HepG2 (cell line): Measurements from ENCODE around the gene VPS52. TPM values are rescaled to one million over a fixed set of nuclear protein-coding genes. Genes with fewer than 3 reads are reported as not detected.

Experiments
- CBX2 ChIP-seq, 2 experiments: fragments of 200-600 bp in 1 of 2; sonication (generic); formaldehyde crosslinking in 1 of 2; IDR thresholded peaks; 2 replicates each; pipeline versions ENCODE4 v1.7.0 to v1.8.1; 2018 to 2022; ENCODE audit warnings: low read depth in 2 of 2, low read length in 1 of 2, mild to moderate bottlenecking in 1 of 2, missing genetic modification reagents in 1 of 2
- DR1 ChIP-seq: sonication (generic); formaldehyde crosslinking; IDR thresholded peaks from 2 replicates; pipeline ENCODE4 v1.8.0; 2021; ENCODE audit warnings: mild to moderate bottlenecking, missing genetic modification reagents, inconsistent platforms
- FOXK2 ChIP-seq: fragments of 450-650 bp; IDR thresholded peaks from 2 replicates; pipeline ENCODE4 v1.6.1; 2016
- HOXA3 ChIP-seq: sonication (generic); formaldehyde crosslinking; IDR thresholded peaks from 2 replicates; pipeline ENCODE4 v1.5.0; 2020; ENCODE audit warnings: missing genetic modification reagents
- JARID2 ChIP-seq: sonication (generic); formaldehyde crosslinking; IDR thresholded peaks from 2 replicates; pipeline ENCODE4 v1.8.1; 2023; ENCODE audit warnings: missing genetic modification reagents, inconsistent platforms; ENCODE audit not compliant: insufficient replicate concordance
- KLF12 ChIP-seq: sonication (generic); formaldehyde crosslinking; IDR thresholded peaks from 2 replicates; pipeline ENCODE4 v1.4.0; 2020; ENCODE audit warnings: missing genetic modification reagents, borderline replicate concordance
- KLF15 ChIP-seq: sonication (generic); formaldehyde crosslinking; IDR thresholded peaks from 2 replicates; pipeline ENCODE4 v1.8.1; 2023; ENCODE audit warnings: borderline replicate concordance, mild to moderate bottlenecking, inconsistent platforms, missing genetic modification reagents, mixed read lengths
- NFKB2 ChIP-seq: sonication (generic); formaldehyde crosslinking; IDR thresholded peaks from 2 replicates; pipeline ENCODE4 v1.4.0; 2020; ENCODE audit warnings: missing genetic modification reagents, borderline replicate concordance
- PAWR ChIP-seq: sonication (generic); formaldehyde crosslinking; IDR thresholded peaks from 2 replicates; pipeline ENCODE4 v1.4.0; 2020; ENCODE audit warnings: missing genetic modification reagents, mild to moderate bottlenecking, borderline replicate concordance
- REXO4 ChIP-seq: sonication (generic); formaldehyde crosslinking; IDR thresholded peaks from 2 replicates; pipeline ENCODE4 v1.8.0; 2022; ENCODE audit warnings: missing genetic modification reagents, mild to moderate bottlenecking, borderline replicate concordance
- RXRA ChIP-seq: sonication (generic); formaldehyde crosslinking; IDR thresholded peaks from 2 replicates; pipeline ENCODE4 v1.5.1; 2020; ENCODE audit warnings: missing genetic modification reagents
- RXRB ChIP-seq: IDR thresholded peaks from 2 replicates; pipeline ENCODE4 v1.6.1; 2016; ENCODE audit warnings: borderline replicate concordance, missing genetic modification reagents, missing compliant biosample characterization
- THRA ChIP-seq: sonication (generic); formaldehyde crosslinking; IDR thresholded peaks from 2 replicates; pipeline ENCODE4 v1.4.0; 2020; ENCODE audit warnings: missing genetic modification reagents, borderline replicate concordance
- ZNF33B ChIP-seq: sonication (generic); formaldehyde crosslinking; IDR thresholded peaks from 2 replicates; pipeline ENCODE4 v1.5.1; 2020; ENCODE audit warnings: mild to moderate bottlenecking, missing genetic modification reagents
- ZNF468 ChIP-seq: sonication (generic); formaldehyde crosslinking; IDR thresholded peaks from 2 replicates; pipeline ENCODE4 v1.8.0; 2022; ENCODE audit warnings: mild to moderate bottlenecking, moderate library complexity, missing genetic modification reagents
- ZNF629 ChIP-seq: sonication (generic); formaldehyde crosslinking; conservative IDR thresholded peaks from 2 replicates; pipeline ENCODE4 v1.5.0; 2020; ENCODE audit warnings: missing genetic modification reagents
- ZNF709 ChIP-seq: sonication (generic); formaldehyde crosslinking; IDR thresholded peaks from 2 replicates; pipeline ENCODE4 v1.5.0; 2020; ENCODE audit warnings: mild to moderate bottlenecking, missing genetic modification reagents
- ZNF839 ChIP-seq: sonication (generic); formaldehyde crosslinking; IDR thresholded peaks from 2 replicates; pipeline ENCODE4 v1.4.0; 2020; ENCODE audit warnings: missing genetic modification reagents, mild to moderate bottlenecking, borderline replicate concordance
- polyA plus RNA-seq, 8 experiments: library from polyadenylated mRNA; depleted of rRNA in 3 of 8; stranded (reverse) in 7 of 8; unstranded in 1 of 8; fragments of >200 nt; fragmentation: Illumina TruSeq in 4 of 8; extraction: Trizol in 4 of 8; gene quantifications; 2 replicates each; pipeline versions ENCODE4 v1.2.1 to v1.2.3, GENCODE V29; 2011 to 2016; ENCODE audit warnings: low read depth in 4 of 8, missing spikeins in 1 of 8, mixed read lengths in 1 of 8; ENCODE audit not compliant: insufficient read depth in 1 of 8
- total RNA-seq, 5 experiments: library from RNA; depleted of rRNA; stranded (reverse); fragments of >200 nt; fragmentation: Illumina TruSeq; extraction: Trizol; gene quantifications; 2 replicates each; pipeline ENCODE4 v1.2.3, GENCODE V29; 2016; ENCODE audit warnings: low read depth in 1 of 5
- TF ChIP-seq, protein P1 (sequence below): sonication (generic); formaldehyde crosslinking; IDR thresholded peaks from 2 replicates; pipeline ENCODE4 v1.5.1; 2020; ENCODE audit warnings: missing genetic modification reagents, mild to moderate bottlenecking, borderline replicate concordance
- TF ChIP-seq, protein P2 (sequence below): sonication (generic); formaldehyde crosslinking; IDR thresholded peaks from 2 replicates; pipeline ENCODE4 v1.8.0; 2022; ENCODE audit warnings: mild to moderate bottlenecking, missing genetic modification reagents
- TF ChIP-seq, protein P3 (sequence below): sonication (generic); formaldehyde crosslinking; IDR thresholded peaks from 2 replicates; pipeline ENCODE4 v1.5.1; 2020; ENCODE audit warnings: mild to moderate bottlenecking, missing genetic modification reagents, borderline replicate concordance
- TF ChIP-seq, protein P4 (sequence below): sonication (generic); formaldehyde crosslinking; IDR thresholded peaks from 2 replicates; pipeline ENCODE4 v1.4.0; 2020; ENCODE audit warnings: missing genetic modification reagents

VPS52 gene
- total and polyA plus RNA-seq, 2 of the 13 experiments (the other 11 are each of a cell fraction or from before 2014, with no cell fraction given), result 48.9 to 85.5 TPM

DNA sequence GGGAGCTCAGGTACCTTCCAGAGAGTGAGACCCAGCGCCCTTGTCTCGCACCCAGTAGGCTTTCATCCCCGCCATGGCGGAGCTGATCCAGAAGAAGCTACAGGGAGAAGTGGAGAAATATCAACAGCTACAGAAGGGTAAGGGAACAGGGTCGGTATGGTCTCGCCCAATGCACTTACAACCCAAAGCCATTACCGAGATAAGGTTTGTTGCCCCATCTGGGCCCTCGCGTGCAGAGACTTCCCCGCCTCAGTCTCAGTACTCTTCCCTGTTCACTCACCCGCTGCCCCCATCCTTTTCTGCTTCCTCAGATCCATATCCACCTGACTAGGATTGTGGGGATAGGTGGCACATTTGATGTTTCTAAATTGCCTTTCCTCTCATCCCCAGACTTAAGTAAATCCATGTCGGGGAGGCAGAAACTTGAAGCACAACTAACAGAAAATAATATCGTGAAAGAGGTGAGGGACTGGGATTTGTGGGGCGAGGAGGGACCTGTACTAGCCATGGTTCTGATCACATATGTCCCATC is 18.2 kb upstream of the VPS52 start (continued):
- TF ChIP-seq FOXK2, result no peak
- no peak for TF ChIP-seq REXO4 (CRISPR knock-in tag)
- peak; percentile 19; the same call in 1 of the 2 replicates for TF ChIP-seq ZNF709 (CRISPR knock-in tag)
- TF ChIP-seq DR1, result 0 out of 2 replicates have a peak, but pooled peaks have one; percentile 29
- TF ChIP-seq CBX2 (IDR thresholded peaks at IDR 0.05; ENCODE audit: low read depth, low read length), result no peak
- TF ChIP-seq CBX2 (CRISPR knock-in tag; IDR thresholded peaks at IDR 0.05; ENCODE audit: low read depth), result no peak
- TF ChIP-seq NFKB2, result no peak
- TF ChIP-seq HOXA3, result no peak
- TF ChIP-seq ZNF468 (CRISPR knock-in tag), result no peak
- TF ChIP-seq PAWR, result no peak
- no peak for TF ChIP-seq KLF15
- TF ChIP-seq, protein P1, sequence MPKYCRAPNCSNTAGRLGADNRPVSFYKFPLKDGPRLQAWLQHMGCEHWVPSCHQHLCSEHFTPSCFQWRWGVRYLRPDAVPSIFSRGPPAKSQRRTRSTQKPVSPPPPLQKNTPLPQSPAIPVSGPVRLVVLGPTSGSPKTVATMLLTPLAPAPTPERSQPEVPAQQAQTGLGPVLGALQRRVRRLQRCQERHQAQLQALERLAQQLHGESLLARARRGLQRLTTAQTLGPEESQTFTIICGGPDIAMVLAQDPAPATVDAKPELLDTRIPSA (CRISPR knock-in tag), result no peak
- TF ChIP-seq THRA (CRISPR knock-in tag), result no peak
- TF ChIP-seq ZNF629 (CRISPR knock-in tag), result no peak
- no peak for TF ChIP-seq JARID2 (CRISPR knock-in tag)
- TF ChIP-seq RXRB (CRISPR knock-in tag), result no peak
- TF ChIP-seq ZNF839 (CRISPR knock-in tag), result no peak
- TF ChIP-seq, protein P2, sequence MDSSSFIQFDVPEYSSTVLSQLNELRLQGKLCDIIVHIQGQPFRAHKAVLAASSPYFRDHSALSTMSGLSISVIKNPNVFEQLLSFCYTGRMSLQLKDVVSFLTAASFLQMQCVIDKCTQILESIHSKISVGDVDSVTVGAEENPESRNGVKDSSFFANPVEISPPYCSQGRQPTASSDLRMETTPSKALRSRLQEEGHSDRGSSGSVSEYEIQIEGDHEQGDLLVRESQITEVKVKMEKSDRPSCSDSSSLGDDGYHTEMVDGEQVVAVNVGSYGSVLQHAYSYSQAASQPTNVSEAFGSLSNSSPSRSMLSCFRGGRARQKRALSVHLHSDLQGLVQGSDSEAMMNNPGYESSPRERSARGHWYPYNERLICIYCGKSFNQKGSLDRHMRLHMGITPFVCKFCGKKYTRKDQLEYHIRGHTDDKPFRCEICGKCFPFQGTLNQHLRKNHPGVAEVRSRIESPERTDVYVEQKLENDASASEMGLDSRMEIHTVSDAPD (CRISPR knock-in tag), result no peak
- TF ChIP-seq, protein P3, sequence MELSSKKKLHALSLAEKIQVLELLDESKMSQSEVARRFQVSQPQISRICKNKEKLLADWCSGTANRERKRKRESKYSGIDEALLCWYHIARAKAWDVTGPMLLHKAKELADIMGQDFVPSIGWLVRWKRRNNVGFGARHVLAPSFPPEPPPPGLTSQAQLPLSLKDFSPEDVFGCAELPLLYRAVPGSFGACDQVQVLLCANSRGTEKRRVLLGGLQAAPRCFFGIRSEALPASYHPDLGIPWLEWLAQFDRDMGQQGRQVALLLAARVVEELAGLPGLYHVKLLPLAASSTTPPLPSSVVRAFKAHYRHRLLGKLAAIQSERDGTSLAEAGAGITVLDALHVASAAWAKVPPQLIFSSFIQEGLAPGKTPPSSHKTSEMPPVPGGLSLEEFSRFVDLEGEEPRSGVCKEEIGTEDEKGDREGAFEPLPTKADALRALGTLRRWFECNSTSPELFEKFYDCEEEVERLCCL, result no peak
- no peak for TF ChIP-seq RXRA
- TF ChIP-seq KLF12, result no peak
- TF ChIP-seq ZNF33B (CRISPR knock-in tag), result no peak
- TF ChIP-seq, protein P4, sequence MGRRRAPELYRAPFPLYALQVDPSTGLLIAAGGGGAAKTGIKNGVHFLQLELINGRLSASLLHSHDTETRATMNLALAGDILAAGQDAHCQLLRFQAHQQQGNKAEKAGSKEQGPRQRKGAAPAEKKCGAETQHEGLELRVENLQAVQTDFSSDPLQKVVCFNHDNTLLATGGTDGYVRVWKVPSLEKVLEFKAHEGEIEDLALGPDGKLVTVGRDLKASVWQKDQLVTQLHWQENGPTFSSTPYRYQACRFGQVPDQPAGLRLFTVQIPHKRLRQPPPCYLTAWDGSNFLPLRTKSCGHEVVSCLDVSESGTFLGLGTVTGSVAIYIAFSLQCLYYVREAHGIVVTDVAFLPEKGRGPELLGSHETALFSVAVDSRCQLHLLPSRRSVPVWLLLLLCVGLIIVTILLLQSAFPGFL (CRISPR knock-in tag), result no peak
